Thyroid gland (tissue), 4 donors: ENCODE data around the gene CAST. TPM values are rescaled to one million over a fixed set of nuclear protein-coding genes. Genes with fewer than 3 reads are reported as not detected.

Source experiments
- DNase-seq, 2 donors: peaks; one replicate each; pipeline ENCODE4 v3.0.0-alpha.2; 2019
- H3K27ac ChIP-seq, 3 donors: fragments of 200-600 bp; sonication (generic); 1 replicate in 2 of 3; 2 replicates in 1 of 3; pipeline ENCODE4 v1.5.1; 2016 to 2019; ENCODE audit warnings: mild to moderate bottlenecking in 1 of 3, moderate library complexity in 1 of 3
- H3K27me3 ChIP-seq: fragments of 200-600 bp; sonication (generic); one replicate; pipeline ENCODE4 v1.5.1; 2019
- H3K36me3 ChIP-seq, 2 donors: fragments of 200-600 bp; sonication (generic); one replicate each; pipeline ENCODE4 v1.5.1; 2016 to 2019
- H3K4me1 ChIP-seq, 2 donors: fragments of 200-600 bp; sonication (generic); one replicate each; pipeline ENCODE4 v1.5.1; 2017 to 2019
- H3K4me3 ChIP-seq, 3 donors: fragments of 200-600 bp; sonication (generic); replicated peaks in 1 of 3; 1 replicate in 2 of 3; 2 replicates in 1 of 3; pipeline ENCODE4 v1.5.1; 2016; ENCODE audit warnings: mild to moderate bottlenecking in 1 of 3
- H3K9me3 ChIP-seq: fragments of 200-600 bp; sonication (generic); one replicate; pipeline ENCODE4 v1.5.1; 2017
- CTCF ChIP-seq, 6 experiments: fragments of 200-600 bp in 3 of 6; fragments of 450-650 bp in 3 of 6; sonication (generic) in 3 of 6; IDR thresholded peaks; one replicate each; pipeline ENCODE4 v1.5.1; 2016 to 2019; ENCODE audit warnings: antibody characterized with exemption in 6 of 6, mild to moderate bottlenecking in 2 of 6, inconsistent platforms in 1 of 6, moderate library complexity in 1 of 6
- POLR2A ChIP-seq, 2 donors: fragments of 450-650 bp; IDR thresholded peaks; one replicate each; pipeline ENCODE4 v1.6.1; 2017; ENCODE audit warnings: antibody characterized with exemption in 2 of 2, mild to moderate bottlenecking in 2 of 2, moderate library complexity in 1 of 2
- WGBS, 2 donors: methylation state at CpG; one replicate each; pipeline ENCODE4 v1.1.5; 2017; 5-methylcytosine and 5-hydroxymethylcytosine counted together
- intact Hi-C: fragments of 100-400 bp; cut with DNase I; formaldehyde crosslinking; loops from one replicate; pipeline ENCODE4 v1.15.1; 2023
- total RNA-seq, 4 donors: library from RNA; depleted of rRNA; stranded (reverse); fragments of >200 nt; gene quantifications; one replicate each; pipeline ENCODE4 v1.2.3, GENCODE V29; 2016

The CAST gene
- total RNA-seq, 4 donors from 2014 or later = 177 to 278 (median 236) TPM

GRCh38 chr5:96745844-96746531 is 83.8 kb downstream of the CAST start:
- Histone ChIP-seq H3K4me1 (peaks cover 0 to 4% of the 10 kb centered on the region in 2 donors), H3K36me3 (peaks cover 59% of the 10 kb centered on the region in 2 donors), H3K27ac (no peak overlapping the region), H3K4me3 (no peak overlapping the region), H3K27me3 (no peaks in the 10 kb centered on the region), H3K9me3 (no peaks in the 10 kb centered on the region)
- no peak for TF ChIP-seq CTCF (IDR thresholded peaks at IDR 0.05)
- no peak for TF ChIP-seq POLR2A (IDR thresholded peaks at IDR 0.05)
- intact Hi-C loops = no loop called here
- DNase-seq = no peak
- 56 to 66% methylated on average over 5 of the region's 5 CpGs for WGBS, 2 donors

GRCh38 chr5:96747720-96748119 is 85.5 kb downstream of the CAST start:
- TF ChIP-seq CTCF (IDR thresholded peaks at IDR 0.05) (no peak), POLR2A (IDR thresholded peaks at IDR 0.05) (no peak)
- WGBS, 2 donors = 91 to 92% methylated on average over 3 of the region's 3 CpGs
- intact Hi-C loops = no loop called here
- no peak for DNase-seq
- Histone ChIP-seq H3K27ac (no peak overlapping the region), H3K36me3 (peaks cover 49 to 50% of the 10 kb centered on the region in 2 donors), H3K4me3 (no peak overlapping the region), H3K4me1 (peaks cover 0 to 4% of the 10 kb centered on the region in 2 donors), H3K27me3 (no peaks in the 10 kb centered on the region), H3K9me3 (no peaks in the 10 kb centered on the region)

- no peak for DNase-seq
- H3K4me1 ChIP-seq = peaks cover 0 to 3% of the 10 kb centered on the region in 2 donors
- H3K4me3 ChIP-seq = no peak overlapping the region
- no peaks in the 10 kb centered on the region for H3K9me3 ChIP-seq
- intact Hi-C loops = loop anchor here (5.0 to 10.0 kb wide), 2 partner anchors 245 to 412 kb away; no protein-coding TSS in a partner anchor
- no peak for TF ChIP-seq POLR2A (IDR thresholded peaks at IDR 0.05)
- no peak for TF ChIP-seq CTCF (IDR thresholded peaks at IDR 0.05)
- H3K36me3 ChIP-seq = peaks cover 44 to 56% of the 10 kb centered on the region in 2 donors
- H3K27ac ChIP-seq = no peak overlapping the region
- 92 to 93% methylated on average over 6 of the region's 6 CpGs for WGBS, 2 donors
- no peaks in the 10 kb centered on the region for H3K27me3 ChIP-seq
Measured at GRCh38 chr5:96750110-96750822, 88.1 kb downstream of the CAST start.

- peaks cover 55 to 67% of the 10 kb centered on the region in 2 donors for H3K36me3 ChIP-seq
- DNase-seq = no peak
- no peaks in the 10 kb centered on the region for H3K4me1 ChIP-seq
- intact Hi-C loops = loop anchor here (5.0 to 10.0 kb wide), 2 partner anchors 243 to 411 kb away; no protein-coding TSS in a partner anchor
- TF ChIP-seq CTCF (IDR thresholded peaks at IDR 0.05) (no peak), POLR2A (IDR thresholded peaks at IDR 0.05) (no peak)
- H3K4me3 ChIP-seq = no peak overlapping the region
- no peaks in the 10 kb centered on the region for H3K9me3 ChIP-seq
- WGBS, 2 donors = 73 to 87% methylated on average over 6 of the region's 6 CpGs
- no peak overlapping the region for H3K27ac ChIP-seq
- no peaks in the 10 kb centered on the region for H3K27me3 ChIP-seq
Measured at GRCh38 chr5:96751203-96752169, 89.3 kb downstream of the CAST start.
